ENCODE measurements around the gene MMEL1.
"Not testable (repeated sequence)": the region's sequence is repeated elsewhere in the genome, so short reads cannot be mapped to it uniquely, and the experiment has no call there.

DNA sequence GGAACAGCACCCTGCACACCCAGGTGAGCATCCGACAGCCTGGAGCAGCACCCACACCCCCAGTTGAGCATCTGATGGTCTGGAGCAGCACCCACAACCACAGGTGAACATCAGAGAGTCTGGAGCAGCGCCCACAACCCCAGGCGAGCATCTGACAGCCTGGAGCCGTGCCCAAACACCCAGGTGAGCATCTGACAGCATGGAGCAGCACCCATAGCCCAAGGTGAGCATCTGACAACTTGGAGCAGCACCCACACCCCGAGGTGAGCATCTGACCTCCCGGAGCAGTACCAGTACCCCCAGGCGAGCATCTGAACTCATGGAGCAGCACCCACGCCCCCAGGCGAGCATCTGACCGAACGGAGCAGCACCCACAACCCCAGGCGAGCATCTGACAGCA, 24.3 kb upstream of the MMEL1 start:
- TF ChIP-seq, protein P1, sequence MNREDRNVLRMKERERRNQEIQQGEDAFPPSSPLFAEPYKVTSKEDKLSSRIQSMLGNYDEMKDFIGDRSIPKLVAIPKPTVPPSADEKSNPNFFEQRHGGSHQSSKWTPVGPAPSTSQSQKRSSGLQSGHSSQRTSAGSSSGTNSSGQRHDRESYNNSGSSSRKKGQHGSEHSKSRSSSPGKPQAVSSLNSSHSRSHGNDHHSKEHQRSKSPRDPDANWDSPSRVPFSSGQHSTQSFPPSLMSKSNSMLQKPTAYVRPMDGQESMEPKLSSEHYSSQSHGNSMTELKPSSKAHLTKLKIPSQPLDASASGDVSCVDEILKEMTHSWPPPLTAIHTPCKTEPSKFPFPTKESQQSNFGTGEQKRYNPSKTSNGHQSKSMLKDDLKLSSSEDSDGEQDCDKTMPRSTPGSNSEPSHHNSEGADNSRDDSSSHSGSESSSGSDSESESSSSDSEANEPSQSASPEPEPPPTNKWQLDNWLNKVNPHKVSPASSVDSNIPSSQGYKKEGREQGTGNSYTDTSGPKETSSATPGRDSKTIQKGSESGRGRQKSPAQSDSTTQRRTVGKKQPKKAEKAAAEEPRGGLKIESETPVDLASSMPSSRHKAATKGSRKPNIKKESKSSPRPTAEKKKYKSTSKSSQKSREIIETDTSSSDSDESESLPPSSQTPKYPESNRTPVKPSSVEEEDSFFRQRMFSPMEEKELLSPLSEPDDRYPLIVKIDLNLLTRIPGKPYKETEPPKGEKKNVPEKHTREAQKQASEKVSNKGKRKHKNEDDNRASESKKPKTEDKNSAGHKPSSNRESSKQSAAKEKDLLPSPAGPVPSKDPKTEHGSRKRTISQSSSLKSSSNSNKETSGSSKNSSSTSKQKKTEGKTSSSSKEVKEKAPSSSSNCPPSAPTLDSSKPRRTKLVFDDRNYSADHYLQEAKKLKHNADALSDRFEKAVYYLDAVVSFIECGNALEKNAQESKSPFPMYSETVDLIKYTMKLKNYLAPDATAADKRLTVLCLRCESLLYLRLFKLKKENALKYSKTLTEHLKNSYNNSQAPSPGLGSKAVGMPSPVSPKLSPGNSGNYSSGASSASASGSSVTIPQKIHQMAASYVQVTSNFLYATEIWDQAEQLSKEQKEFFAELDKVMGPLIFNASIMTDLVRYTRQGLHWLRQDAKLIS (CRISPR knock-in tag; IDR thresholded peaks at IDR 0.05; ENCODE audit: borderline replicate concordance) = not testable (repeated sequence)
- TF ChIP-seq ATF2 (CRISPR knock-in tag; IDR thresholded peaks at IDR 0.05; ENCODE audit: borderline replicate concordance, low read depth); CREB1 (CRISPR knock-in tag; IDR thresholded peaks at IDR 0.05); TCF7 (CRISPR knock-in tag; IDR thresholded peaks at IDR 0.05; ENCODE audit: low read depth); ZNF423 (CRISPR knock-in tag; IDR thresholded peaks at IDR 0.05); E2F1 (CRISPR knock-in tag; IDR thresholded peaks at IDR 0.05); E2F4 (CRISPR knock-in tag; IDR thresholded peaks at IDR 0.05; ENCODE audit: borderline replicate concordance, low read depth); ZNF416 (CRISPR knock-in tag; IDR thresholded peaks at IDR 0.05); ESRRA (CRISPR knock-in tag; IDR thresholded peaks at IDR 0.05; ENCODE audit: borderline replicate concordance); PRDM15 (CRISPR knock-in tag; IDR thresholded peaks at IDR 0.05): not testable (repeated sequence)
- TF ChIP-seq, protein P2, sequence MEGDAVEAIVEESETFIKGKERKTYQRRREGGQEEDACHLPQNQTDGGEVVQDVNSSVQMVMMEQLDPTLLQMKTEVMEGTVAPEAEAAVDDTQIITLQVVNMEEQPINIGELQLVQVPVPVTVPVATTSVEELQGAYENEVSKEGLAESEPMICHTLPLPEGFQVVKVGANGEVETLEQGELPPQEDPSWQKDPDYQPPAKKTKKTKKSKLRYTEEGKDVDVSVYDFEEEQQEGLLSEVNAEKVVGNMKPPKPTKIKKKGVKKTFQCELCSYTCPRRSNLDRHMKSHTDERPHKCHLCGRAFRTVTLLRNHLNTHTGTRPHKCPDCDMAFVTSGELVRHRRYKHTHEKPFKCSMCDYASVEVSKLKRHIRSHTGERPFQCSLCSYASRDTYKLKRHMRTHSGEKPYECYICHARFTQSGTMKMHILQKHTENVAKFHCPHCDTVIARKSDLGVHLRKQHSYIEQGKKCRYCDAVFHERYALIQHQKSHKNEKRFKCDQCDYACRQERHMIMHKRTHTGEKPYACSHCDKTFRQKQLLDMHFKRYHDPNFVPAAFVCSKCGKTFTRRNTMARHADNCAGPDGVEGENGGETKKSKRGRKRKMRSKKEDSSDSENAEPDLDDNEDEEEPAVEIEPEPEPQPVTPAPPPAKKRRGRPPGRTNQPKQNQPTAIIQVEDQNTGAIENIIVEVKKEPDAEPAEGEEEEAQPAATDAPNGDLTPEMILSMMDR (IDR thresholded peaks at IDR 0.05) = not testable (repeated sequence)
- TF ChIP-seq, protein P3, sequence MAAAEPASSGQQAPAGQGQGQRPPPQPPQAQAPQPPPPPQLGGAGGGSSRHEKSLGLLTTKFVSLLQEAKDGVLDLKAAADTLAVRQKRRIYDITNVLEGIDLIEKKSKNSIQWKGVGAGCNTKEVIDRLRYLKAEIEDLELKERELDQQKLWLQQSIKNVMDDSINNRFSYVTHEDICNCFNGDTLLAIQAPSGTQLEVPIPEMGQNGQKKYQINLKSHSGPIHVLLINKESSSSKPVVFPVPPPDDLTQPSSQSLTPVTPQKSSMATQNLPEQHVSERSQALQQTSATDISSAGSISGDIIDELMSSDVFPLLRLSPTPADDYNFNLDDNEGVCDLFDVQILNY (CRISPR knock-in tag; IDR thresholded peaks at IDR 0.05) = not testable (repeated sequence)
- TF ChIP-seq, protein P4, sequence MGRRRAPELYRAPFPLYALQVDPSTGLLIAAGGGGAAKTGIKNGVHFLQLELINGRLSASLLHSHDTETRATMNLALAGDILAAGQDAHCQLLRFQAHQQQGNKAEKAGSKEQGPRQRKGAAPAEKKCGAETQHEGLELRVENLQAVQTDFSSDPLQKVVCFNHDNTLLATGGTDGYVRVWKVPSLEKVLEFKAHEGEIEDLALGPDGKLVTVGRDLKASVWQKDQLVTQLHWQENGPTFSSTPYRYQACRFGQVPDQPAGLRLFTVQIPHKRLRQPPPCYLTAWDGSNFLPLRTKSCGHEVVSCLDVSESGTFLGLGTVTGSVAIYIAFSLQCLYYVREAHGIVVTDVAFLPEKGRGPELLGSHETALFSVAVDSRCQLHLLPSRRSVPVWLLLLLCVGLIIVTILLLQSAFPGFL (CRISPR knock-in tag; IDR thresholded peaks at IDR 0.05; ENCODE audit: borderline replicate concordance) = not testable (repeated sequence)
